Ovary (tissue), 9 donors: ENCODE results near the gene DHH. TPM values are rescaled to one million over a fixed set of nuclear protein-coding genes. Genes with fewer than 3 reads are reported as not detected.
A peak's percentile ranks its signal among the peaks of the same experiment; 100 is the strongest.

Source experiments
- DNase-seq, 5 donors: peaks; one replicate each; pipeline ENCODE4 v3.0.0-alpha.2; 2019 to 2020
- H3K27ac ChIP-seq, 2 donors: fragments of 200-600 bp; one replicate each; pipeline versions ENCODE4 v1.5.1 to v1.8.0; 2019 to 2022
- H3K27me3 ChIP-seq: fragments of 200-600 bp; one replicate; pipeline ENCODE4 v1.8.0; 2022
- H3K36me3 ChIP-seq: fragments of 200-600 bp; sonication (generic); one replicate; pipeline ENCODE4 v1.5.1; 2019
- H3K4me1 ChIP-seq: one replicate; pipeline ENCODE4 v1.8.1; 2013; ENCODE audit warnings: mild to moderate bottlenecking, moderate library complexity; ENCODE audit not compliant: insufficient read depth
- H3K4me3 ChIP-seq: fragments of 200-600 bp; sonication (generic); one replicate; pipeline ENCODE4 v1.5.1; 2017
- H3K9me3 ChIP-seq, 2 donors: fragments of 200-600 bp in 1 of 2; sonication (generic) in 1 of 2; one replicate each; pipeline versions ENCODE4 v1.5.1 to v1.8.1; 2013 to 2019; ENCODE audit warnings: mild to moderate bottlenecking in 1 of 2, moderate library complexity in 1 of 2
- CTCF ChIP-seq, 3 donors: fragments of 450-650 bp in 2 of 3; fragments of 200-600 bp in 1 of 3; IDR thresholded peaks; one replicate each; pipeline versions ENCODE4 v1.5.1 to v1.8.0; 2016 to 2022; ENCODE audit warnings: antibody characterized with exemption in 3 of 3, mild to moderate bottlenecking in 1 of 3
- EP300 ChIP-seq: sonication (generic); formaldehyde crosslinking; IDR thresholded peaks from one replicate; pipeline ENCODE4 v1.6.1; 2017; ENCODE audit warnings: antibody characterized with exemption
- POLR2A ChIP-seq: fragments of 450-650 bp; IDR thresholded peaks from one replicate; pipeline ENCODE4 v1.6.1; 2017; ENCODE audit warnings: antibody characterized with exemption, mild to moderate bottlenecking, moderate library complexity
- WGBS, 3 donors: extraction: QIAGEN DNeasy Blood & Tissue Kit in 1 of 3; methylation state at CpG; one replicate each; pipeline versions ENCODE4 v1.1.5 to v1.1.7; 2013 to 2017; 5-methylcytosine and 5-hydroxymethylcytosine counted together
- intact Hi-C, 4 donors: fragments of 100-400 bp; cut with DNase I; formaldehyde crosslinking; loops; one replicate each; pipeline versions ENCODE4 v1.11.0 to v1.15.1; 2022 to 2023
- polyA plus RNA-seq, 2 donors: library from polyadenylated mRNA; stranded (reverse); fragments of 200-250 nt in 1 of 2; fragments of 350-450 nt in 1 of 2; fragmentation: Illumina TruSeq in 1 of 2; extraction: RNeasy Lipid Tissue Mini Kit (QIAGEN cat#74804) in 1 of 2; gene quantifications; one replicate each; pipeline ENCODE4 v1.2.3, GENCODE V29; 2013 to 2014
- total RNA-seq, 7 donors: library from RNA; depleted of rRNA in 2 of 7; stranded (reverse); fragments of >200 nt in 2 of 7; fragmentation: NEBNext Ultra II Directional in 3 of 7; extraction: Animal tissue kit (Norgen Biotek cat#: 25700) in 3 of 7; gene quantifications; one replicate each; pipeline versions ENCODE4 v1.1.0 to v1.2.4, GENCODE V29; 2016 to 2023
- donor health status: DM: no; HTN: no; CAD: no; lungs with moderate emphysema.
- donor health status: DM: no; HTN: no; CAD: no.
- donor health status: Bipolar disorder and iron deficiency.
- donor health status: DM: yes; HTN: yes; CAD: no.
- donor health status: DM: no; HTN: no; CAD: no.
- donor health status: DM: yes; HTN: yes; CAD: no.

DHH gene
- total and polyA plus RNA-seq, 9 donors, result 0.20 to 1.4 (median 0.72) TPM

GRCh38 chr12:49049566-49050224 is 44.9 kb downstream of the DHH start:
- H3K36me3 ChIP-seq, result no peaks in the 10 kb centered on the region
- intact Hi-C loops, result no loop called here
- H3K4me3 ChIP-seq, result no peak overlapping the region
- TF ChIP-seq CTCF (IDR thresholded peaks at IDR 0.05), result no peak
- no peak for TF ChIP-seq EP300
- TF ChIP-seq POLR2A, result no peak
- DNase-seq, result peak in 1 of 5 donors; percentile 42
- WGBS, 3 donors, result 35 to 44% (median 36%) methylated on average over 20 of the region's 20 CpGs
- H3K9me3 ChIP-seq, result no peaks in the 10 kb centered on the region
- H3K27me3 ChIP-seq, result no peaks in the 10 kb centered on the region
- H3K4me1 ChIP-seq, result no peaks in the 10 kb centered on the region
- no peak overlapping the region for H3K27ac ChIP-seq

GRCh38 chr12:49048953-49049352 is 45.6 kb downstream of the DHH start:
- no peak for DNase-seq
- intact Hi-C loops, result no loop called here
- no peaks in the 10 kb centered on the region for H3K4me1 ChIP-seq
- no peak overlapping the region for H3K4me3 ChIP-seq
- 88 to 92% (median 90%) methylated on average over 10 of the region's 10 CpGs for WGBS, 3 donors
- H3K36me3 ChIP-seq, result no peaks in the 10 kb centered on the region
- no peaks in the 10 kb centered on the region for H3K9me3 ChIP-seq
- no peaks in the 10 kb centered on the region for H3K27me3 ChIP-seq
- H3K27ac ChIP-seq, result no peak overlapping the region
- TF ChIP-seq POLR2A (no peak), EP300 (no peak), CTCF (IDR thresholded peaks at IDR 0.05) (no peak)

- WGBS, 3 donors, result 89 to 91% (median 90%) methylated on average over 12 of the region's 12 CpGs
- H3K36me3 ChIP-seq, result no peaks in the 10 kb centered on the region
- no peak overlapping the region for H3K4me3 ChIP-seq
- no peaks in the 10 kb centered on the region for H3K4me1 ChIP-seq
- DNase-seq, result peak in 1 of 5 donors; percentile 26
- H3K9me3 ChIP-seq, result no peaks in the 10 kb centered on the region
- no peaks in the 10 kb centered on the region for H3K27me3 ChIP-seq
- intact Hi-C loops, result no loop called here
- TF ChIP-seq EP300, result no peak
- TF ChIP-seq CTCF (IDR thresholded peaks at IDR 0.05), result no peak
- TF ChIP-seq POLR2A, result no peak
- H3K27ac ChIP-seq, result no peak overlapping the region
These were observed 48.3 kb downstream of the DHH start for GRCh38 chr12:49046129-49046895.

- TF ChIP-seq EP300, result no peak
- no peak for TF ChIP-seq CTCF (IDR thresholded peaks at IDR 0.05)
- TF ChIP-seq POLR2A, result no peak
- Histone ChIP-seq H3K27ac (no peak overlapping the region), H3K36me3 (no peaks in the 10 kb centered on the region), H3K4me3 (no peak overlapping the region), H3K27me3 (no peaks in the 10 kb centered on the region), H3K9me3 (no peaks in the 10 kb centered on the region), H3K4me1 (no peaks in the 10 kb centered on the region)
- no peak for DNase-seq
- WGBS, 3 donors, result 95 to 98% (median 96%) methylated on average over 12 of the region's 12 CpGs
- intact Hi-C loops, result no loop called here
These were observed 49.9 kb downstream of the DHH start for GRCh38 chr12:49044660-49045059.
